Measurements from ENCODE around the gene ST7L. TPM values are rescaled to one million over a fixed set of nuclear protein-coding genes. Genes with fewer than 3 reads are reported as not detected.

Gene ST7L
- total RNA-seq, 1 donor from 2014 or later = 12.6 TPM

DNA sequence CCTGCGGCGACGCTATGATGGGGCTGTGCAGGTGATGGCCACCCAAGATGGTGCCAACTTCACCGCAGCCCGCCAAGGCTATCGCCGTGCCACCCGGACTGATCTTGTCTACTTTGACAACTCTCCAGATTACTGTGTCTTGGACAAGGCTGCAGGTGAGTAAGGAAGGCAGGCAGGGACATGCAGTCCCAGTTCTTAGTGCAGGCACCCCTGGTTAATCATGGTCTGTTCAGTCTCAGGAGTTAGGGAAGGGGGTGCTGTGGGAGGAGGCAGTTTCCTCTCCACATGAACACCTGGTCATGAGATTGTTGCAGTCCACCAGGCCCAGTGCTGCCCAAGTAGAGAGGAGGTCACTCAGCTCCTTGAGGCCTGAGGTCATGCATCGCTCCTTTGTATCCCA, 101.7 kb downstream of the ST7L start:
- peaks cover 36% of the 10 kb centered on the region for H3K4me1 ChIP-seq
- H3K4me3 ChIP-seq = no peak overlapping the region
- no peaks in the 10 kb centered on the region for H3K9me3 ChIP-seq (replicated peaks)
- H3K27me3 ChIP-seq (ENCODE audit: low read depth) = no peaks in the 10 kb centered on the region
- TF ChIP-seq, protein P1, sequence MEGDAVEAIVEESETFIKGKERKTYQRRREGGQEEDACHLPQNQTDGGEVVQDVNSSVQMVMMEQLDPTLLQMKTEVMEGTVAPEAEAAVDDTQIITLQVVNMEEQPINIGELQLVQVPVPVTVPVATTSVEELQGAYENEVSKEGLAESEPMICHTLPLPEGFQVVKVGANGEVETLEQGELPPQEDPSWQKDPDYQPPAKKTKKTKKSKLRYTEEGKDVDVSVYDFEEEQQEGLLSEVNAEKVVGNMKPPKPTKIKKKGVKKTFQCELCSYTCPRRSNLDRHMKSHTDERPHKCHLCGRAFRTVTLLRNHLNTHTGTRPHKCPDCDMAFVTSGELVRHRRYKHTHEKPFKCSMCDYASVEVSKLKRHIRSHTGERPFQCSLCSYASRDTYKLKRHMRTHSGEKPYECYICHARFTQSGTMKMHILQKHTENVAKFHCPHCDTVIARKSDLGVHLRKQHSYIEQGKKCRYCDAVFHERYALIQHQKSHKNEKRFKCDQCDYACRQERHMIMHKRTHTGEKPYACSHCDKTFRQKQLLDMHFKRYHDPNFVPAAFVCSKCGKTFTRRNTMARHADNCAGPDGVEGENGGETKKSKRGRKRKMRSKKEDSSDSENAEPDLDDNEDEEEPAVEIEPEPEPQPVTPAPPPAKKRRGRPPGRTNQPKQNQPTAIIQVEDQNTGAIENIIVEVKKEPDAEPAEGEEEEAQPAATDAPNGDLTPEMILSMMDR (IDR thresholded peaks at IDR 0.05; ENCODE audit: borderline replicate concordance) = no peak
- intact Hi-C loops (cut with micrococcal nuclease) = no loop called here
- peak overlapping the region; percentile 77 for H3K27ac ChIP-seq (replicated peaks)
- no peak for DNase-seq
- peaks cover 5% of the 10 kb centered on the region for H3K36me3 ChIP-seq

DNA sequence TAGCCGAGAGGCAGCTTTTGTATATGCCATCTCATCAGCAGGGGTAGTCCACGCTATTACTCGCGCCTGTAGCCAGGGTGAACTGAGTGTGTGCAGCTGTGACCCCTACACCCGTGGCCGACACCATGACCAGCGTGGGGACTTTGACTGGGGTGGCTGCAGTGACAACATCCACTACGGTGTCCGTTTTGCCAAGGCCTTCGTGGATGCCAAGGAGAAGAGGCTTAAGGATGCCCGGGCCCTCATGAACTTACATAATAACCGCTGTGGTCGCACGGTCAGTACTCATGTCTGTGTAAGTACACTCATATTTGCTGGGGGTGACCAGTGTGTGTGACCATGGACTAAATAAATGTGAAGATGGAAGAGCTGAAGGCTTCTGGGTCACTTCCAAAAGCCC, 102.8 kb downstream of the ST7L start:
- Histone ChIP-seq H3K27me3 (ENCODE audit: low read depth) (no peaks in the 10 kb centered on the region), H3K27ac (replicated peaks) (no peak overlapping the region), H3K36me3 (peaks cover 5% of the 10 kb centered on the region), H3K4me3 (no peak overlapping the region), H3K4me1 (peaks cover 36% of the 10 kb centered on the region), H3K9me3 (replicated peaks) (no peaks in the 10 kb centered on the region)
- TF ChIP-seq, protein P1 (IDR thresholded peaks at IDR 0.05; ENCODE audit: borderline replicate concordance) = no peak
- intact Hi-C loops (cut with micrococcal nuclease) = no loop called here
- DNase-seq = no peak

DNA sequence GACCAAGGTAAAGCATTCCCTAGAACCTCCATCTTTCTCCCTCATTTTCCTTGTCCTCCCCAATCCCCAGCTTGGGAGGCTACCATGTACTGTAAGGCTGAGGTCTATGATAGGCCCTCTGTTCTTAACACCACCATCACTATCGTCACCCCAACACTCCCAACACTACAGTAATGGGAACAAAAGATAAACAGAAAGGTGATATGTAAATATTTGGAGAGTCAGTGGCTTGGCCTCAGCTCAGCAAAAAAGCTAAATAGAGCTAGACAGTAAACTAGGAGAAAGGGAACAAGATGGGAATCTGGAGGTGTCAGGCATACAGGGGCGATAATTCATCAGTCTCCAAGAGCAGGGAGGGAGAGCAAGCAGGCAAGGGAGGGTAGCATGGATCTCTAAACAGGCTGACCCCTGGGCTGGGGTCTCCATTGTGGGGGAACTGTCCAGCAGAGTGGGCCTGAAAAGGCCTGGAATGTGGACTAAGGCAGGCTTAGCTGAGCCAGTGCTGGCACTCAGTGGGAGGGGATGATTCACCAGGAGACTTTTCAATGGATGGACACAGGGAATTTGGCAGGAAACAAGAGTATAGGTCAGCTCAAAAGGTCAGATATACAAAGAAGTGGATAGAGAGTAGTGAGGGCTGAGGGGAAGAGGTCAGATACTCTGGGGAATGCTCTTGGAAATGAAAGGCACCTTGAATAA, 103.5 kb downstream of the ST7L start:
- TF ChIP-seq, protein P1 (IDR thresholded peaks at IDR 0.05; ENCODE audit: borderline replicate concordance) = no peak
- intact Hi-C loops (cut with micrococcal nuclease) = no loop called here
- H3K4me1 ChIP-seq = peaks cover 36% of the 10 kb centered on the region
- no peak overlapping the region for H3K4me3 ChIP-seq
- H3K27ac ChIP-seq (replicated peaks) = no peak overlapping the region
- H3K36me3 ChIP-seq = peaks cover 5% of the 10 kb centered on the region
- DNase-seq = no peak
- H3K9me3 ChIP-seq (replicated peaks) = no peaks in the 10 kb centered on the region
- no peaks in the 10 kb centered on the region for H3K27me3 ChIP-seq (ENCODE audit: low read depth)

DNA sequence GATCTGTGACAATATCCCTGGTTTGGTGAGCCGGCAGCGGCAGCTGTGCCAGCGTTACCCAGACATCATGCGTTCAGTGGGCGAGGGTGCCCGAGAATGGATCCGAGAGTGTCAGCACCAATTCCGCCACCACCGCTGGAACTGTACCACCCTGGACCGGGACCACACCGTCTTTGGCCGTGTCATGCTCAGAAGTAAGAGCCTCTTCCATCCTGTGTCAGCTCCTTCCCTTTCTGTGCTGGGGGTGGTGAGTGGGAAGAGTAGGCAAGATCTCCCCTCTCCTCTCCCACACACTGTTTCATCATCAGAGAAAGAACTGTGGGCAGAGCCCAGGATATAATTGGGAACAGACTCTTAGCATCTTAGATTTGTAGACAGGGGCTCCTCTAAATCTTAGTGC, 104.0 kb downstream of the ST7L start:
- TF ChIP-seq, protein P1 (IDR thresholded peaks at IDR 0.05; ENCODE audit: borderline replicate concordance) = no peak
- peaks cover 36% of the 10 kb centered on the region for H3K4me1 ChIP-seq
- no peak overlapping the region for H3K27ac ChIP-seq (replicated peaks)
- H3K36me3 ChIP-seq = peaks cover 5% of the 10 kb centered on the region
- intact Hi-C loops (cut with micrococcal nuclease) = no loop called here
- H3K4me3 ChIP-seq = no peak overlapping the region
- no peak for DNase-seq
- no peaks in the 10 kb centered on the region for H3K27me3 ChIP-seq (ENCODE audit: low read depth)
- H3K9me3 ChIP-seq (replicated peaks) = no peaks in the 10 kb centered on the region

DNA sequence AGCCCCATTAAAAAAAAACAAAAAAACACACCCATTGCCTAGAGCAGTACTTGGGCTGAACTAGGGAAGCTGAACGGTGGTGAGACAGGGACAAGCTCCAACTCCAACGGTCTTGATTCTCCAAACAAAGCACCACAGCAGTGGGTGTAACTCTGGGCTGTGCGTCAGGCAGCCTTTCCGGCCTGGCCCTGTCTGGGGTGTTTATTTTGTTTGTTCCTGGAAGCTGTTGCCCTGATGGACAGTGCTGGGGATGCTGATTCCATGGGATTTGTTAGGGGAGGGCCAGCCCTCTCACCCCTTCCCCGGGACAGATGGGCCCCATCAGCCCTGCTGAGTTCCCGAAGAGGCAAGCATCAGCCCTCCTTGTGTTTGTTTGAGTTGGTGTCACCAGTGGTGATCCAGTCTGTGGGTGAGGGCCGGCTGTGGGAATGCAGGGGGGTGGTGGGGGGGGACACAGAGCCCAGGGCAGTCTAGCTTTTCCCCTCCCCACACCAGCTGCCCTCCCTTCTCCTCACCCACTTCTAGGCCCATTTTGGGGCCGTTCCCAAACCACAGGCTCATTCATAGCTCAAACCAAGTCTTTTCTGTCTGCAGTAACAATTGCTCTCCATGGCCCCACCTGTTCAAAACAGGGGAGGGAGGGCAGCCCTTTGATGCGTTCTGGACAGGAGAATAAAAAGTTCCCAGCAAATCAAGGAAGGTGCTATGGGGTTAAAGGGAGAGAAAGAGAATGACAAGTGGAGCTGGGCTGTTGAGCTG, 105.7 kb downstream of the ST7L start:
- intact Hi-C loops (cut with micrococcal nuclease) = no loop called here
- Histone ChIP-seq H3K4me1 (peaks cover 36% of the 10 kb centered on the region), H3K27me3 (ENCODE audit: low read depth) (peaks cover 15% of the 10 kb centered on the region), H3K4me3 (no peak overlapping the region), H3K36me3 (peaks cover 5% of the 10 kb centered on the region), H3K27ac (replicated peaks) (no peak overlapping the region), H3K9me3 (replicated peaks) (no peaks in the 10 kb centered on the region)
- DNase-seq = no peak
- TF ChIP-seq, protein P1 (IDR thresholded peaks at IDR 0.05; ENCODE audit: borderline replicate concordance) = no peak

Data from left ventricle myocardium inferior (tissue), 1 donor.